ENCODE data around the gene NKD2. TPM values are rescaled to one million over a fixed set of nuclear protein-coding genes. Genes with fewer than 3 reads are reported as not detected.

NKD2 gene
- total RNA-seq, 1 experiment from 2014 or later = 0.57 TPM

- no peak overlapping the region for H3K4me3 ChIP-seq
- peaks cover 6% of the 10 kb centered on the region; the same call in 1 of the 2 replicates for H3F3A ChIP-seq (ENCODE audit: insufficient read depth, low read depth)
- DNase-seq = no peak
- no TSS peak for BruUV-seq (replicated peaks)
- H3K27ac ChIP-seq = no peak overlapping the region
- ChIA-PET POLR2A (ENCODE audit: unreplicated experiment) (no interaction called here), CTCF (no interaction called here)
- H3K36me3 ChIP-seq (ENCODE audit: low read depth) = peaks cover 2% of the 10 kb centered on the region; the same call in 1 of the 2 replicates
- no peaks in the 10 kb centered on the region for H3K9me2 ChIP-seq (ENCODE audit: insufficient read depth)
- H3K9me3 ChIP-seq (ENCODE audit: insufficient read depth, low read depth) = no peaks in the 10 kb centered on the region
- H3K4me1 ChIP-seq (replicated peaks; ENCODE audit: insufficient read depth) = no peaks in the 10 kb centered on the region
- H3K27me3 ChIP-seq (ENCODE audit: insufficient read depth, low read depth) = no peaks in the 10 kb centered on the region
- intact Hi-C loops (cut with micrococcal nuclease; ENCODE audit: unreplicated experiment) = no loop called here
- H4K20me1 ChIP-seq (ENCODE audit: insufficient read depth) = peaks cover 32% of the 10 kb centered on the region
- no peak overlapping the region for H3K4me2 ChIP-seq
- no peaks in the 10 kb centered on the region for H3K79me2 ChIP-seq (ENCODE audit: low read depth)
- H2AFZ ChIP-seq = no peak overlapping the region
- no peak for TF ChIP-seq EZH2 (IDR thresholded peaks at IDR 0.05; ENCODE audit: low read depth)
- no peak for TF ChIP-seq CTCF (conservative IDR thresholded peaks at IDR 0.05)
Measured at GRCh38 chr5:1083823-1084605, 75.4 kb downstream of the NKD2 start.

GRCh38 chr5:1085391-1085790 is 76.8 kb downstream of the NKD2 start:
- Histone ChIP-seq H3K36me3 (ENCODE audit: low read depth) (no peaks in the 10 kb centered on the region; the same call in 1 of the 2 replicates), H3K9me3 (ENCODE audit: insufficient read depth, low read depth) (no peaks in the 10 kb centered on the region), H3K4me3 (no peak overlapping the region), H4K20me1 (ENCODE audit: insufficient read depth) (peaks cover 32% of the 10 kb centered on the region), H2AFZ (no peak overlapping the region), H3K4me2 (no peak overlapping the region), H3F3A (ENCODE audit: insufficient read depth, low read depth) (peaks cover 6% of the 10 kb centered on the region; the same call in 1 of the 2 replicates), H3K79me2 (ENCODE audit: low read depth) (no peaks in the 10 kb centered on the region), H3K4me1 (replicated peaks; ENCODE audit: insufficient read depth) (no peaks in the 10 kb centered on the region), H3K27me3 (ENCODE audit: insufficient read depth, low read depth) (no peaks in the 10 kb centered on the region), H3K27ac (no peak overlapping the region), H3K9me2 (ENCODE audit: insufficient read depth) (no peaks in the 10 kb centered on the region)
- no TSS peak for BruUV-seq (replicated peaks)
- ChIA-PET CTCF (no interaction called here), POLR2A (ENCODE audit: unreplicated experiment) (no interaction called here)
- intact Hi-C loops (cut with micrococcal nuclease; ENCODE audit: unreplicated experiment) = no loop called here
- no peak for DNase-seq
- no peak for TF ChIP-seq CTCF (conservative IDR thresholded peaks at IDR 0.05)
- no peak for TF ChIP-seq EZH2 (IDR thresholded peaks at IDR 0.05; ENCODE audit: low read depth)

- ChIA-PET POLR2A (ENCODE audit: unreplicated experiment) (no interaction called here), CTCF (no interaction called here)
- Histone ChIP-seq H3K79me2 (ENCODE audit: low read depth) (no peaks in the 10 kb centered on the region), H4K20me1 (ENCODE audit: insufficient read depth) (peaks cover 32% of the 10 kb centered on the region), H3K9me2 (ENCODE audit: insufficient read depth) (no peaks in the 10 kb centered on the region), H3K4me2 (no peak overlapping the region), H3F3A (ENCODE audit: insufficient read depth, low read depth) (peaks cover 6% of the 10 kb centered on the region; the same call in 1 of the 2 replicates), H3K9me3 (ENCODE audit: insufficient read depth, low read depth) (no peaks in the 10 kb centered on the region), H3K4me1 (replicated peaks; ENCODE audit: insufficient read depth) (no peaks in the 10 kb centered on the region), H2AFZ (no peak overlapping the region), H3K27me3 (ENCODE audit: insufficient read depth, low read depth) (no peaks in the 10 kb centered on the region), H3K27ac (no peak overlapping the region), H3K4me3 (no peak overlapping the region), H3K36me3 (ENCODE audit: low read depth) (no peaks in the 10 kb centered on the region; the same call in 1 of the 2 replicates)
- no peak for DNase-seq
- intact Hi-C loops (cut with micrococcal nuclease; ENCODE audit: unreplicated experiment) = no loop called here
- TF ChIP-seq EZH2 (IDR thresholded peaks at IDR 0.05; ENCODE audit: low read depth) (no peak), CTCF (conservative IDR thresholded peaks at IDR 0.05) (no peak)
- BruUV-seq (replicated peaks) = no TSS peak
Measured at GRCh38 chr5:1086137-1086536, 77.5 kb downstream of the NKD2 start.
